ENCODE data around the gene CRHR1. TPM values are rescaled to one million over a fixed set of nuclear protein-coding genes. Genes with fewer than 3 reads are reported as not detected.

The CRHR1 gene
- total RNA-seq, 2 donors from 2014 or later: 1.4 to 2.1 TPM

GRCh38 chr17:45824475-45824874 is 40.4 kb downstream of the CRHR1 start:
- no peak for TF ChIP-seq CTCF (IDR thresholded peaks at IDR 0.05)
- TF ChIP-seq POLR2AphosphoS5 (IDR thresholded peaks at IDR 0.05): no peak
- no peak for TF ChIP-seq POLR2A (IDR thresholded peaks at IDR 0.05)
- intact Hi-C loops (cut with DNase I): no loop called here
- 74% methylated on average over 7 of the region's 7 CpGs for WGBS
- Histone ChIP-seq H3K9me3 (no peaks in the 10 kb centered on the region), H3K4me3 (no peak overlapping the region), H3K27me3 (replicated peaks; ENCODE audit: insufficient read depth) (no peaks in the 10 kb centered on the region), H3K4me1 (replicated peaks) (no peaks in the 10 kb centered on the region), H3K36me3 (no peaks in the 10 kb centered on the region), H3K27ac (no peak overlapping the region)
- DNase-seq (ENCODE audit: low spot score): no peak

GRCh38 chr17:45824901-45825492 is 40.9 kb downstream of the CRHR1 start:
- H3K4me1 ChIP-seq (replicated peaks): no peaks in the 10 kb centered on the region
- intact Hi-C loops (cut with DNase I): no loop called here
- no peak for DNase-seq (ENCODE audit: low spot score)
- no peaks in the 10 kb centered on the region for H3K9me3 ChIP-seq
- no peak overlapping the region for H3K4me3 ChIP-seq
- no peaks in the 10 kb centered on the region for H3K36me3 ChIP-seq
- 80% methylated on average over 13 of the region's 13 CpGs for WGBS
- no peak for TF ChIP-seq POLR2A (IDR thresholded peaks at IDR 0.05)
- TF ChIP-seq CTCF (IDR thresholded peaks at IDR 0.05): no peak
- no peak for TF ChIP-seq POLR2AphosphoS5 (IDR thresholded peaks at IDR 0.05)
- no peak overlapping the region for H3K27ac ChIP-seq
- H3K27me3 ChIP-seq (replicated peaks; ENCODE audit: insufficient read depth): no peaks in the 10 kb centered on the region

GRCh38 chr17:45825792-45826191 is 41.7 kb downstream of the CRHR1 start:
- H3K27me3 ChIP-seq (replicated peaks; ENCODE audit: insufficient read depth): no peaks in the 10 kb centered on the region
- no peak overlapping the region for H3K27ac ChIP-seq
- H3K4me3 ChIP-seq: no peak overlapping the region
- 92% methylated on average over 14 of the region's 14 CpGs for WGBS
- intact Hi-C loops (cut with DNase I): no loop called here
- H3K4me1 ChIP-seq (replicated peaks): no peaks in the 10 kb centered on the region
- TF ChIP-seq POLR2AphosphoS5 (IDR thresholded peaks at IDR 0.05) (no peak), POLR2A (IDR thresholded peaks at IDR 0.05) (no peak), CTCF (IDR thresholded peaks at IDR 0.05) (no peak)
- DNase-seq (ENCODE audit: low spot score): no peak
- H3K9me3 ChIP-seq: no peaks in the 10 kb centered on the region
- H3K36me3 ChIP-seq: no peaks in the 10 kb centered on the region

- TF ChIP-seq CTCF (IDR thresholded peaks at IDR 0.05) (no peak), POLR2A (IDR thresholded peaks at IDR 0.05) (no peak), POLR2AphosphoS5 (IDR thresholded peaks at IDR 0.05) (no peak)
- H3K27ac ChIP-seq: no peak overlapping the region
- 93% methylated on average over 16 of the region's 16 CpGs for WGBS
- no peaks in the 10 kb centered on the region for H3K9me3 ChIP-seq
- intact Hi-C loops (cut with DNase I): no loop called here
- no peak overlapping the region for H3K4me3 ChIP-seq
- no peaks in the 10 kb centered on the region for H3K27me3 ChIP-seq (replicated peaks; ENCODE audit: insufficient read depth)
- H3K36me3 ChIP-seq: no peaks in the 10 kb centered on the region
- no peaks in the 10 kb centered on the region for H3K4me1 ChIP-seq (replicated peaks)
- DNase-seq (ENCODE audit: low spot score): no peak
Observed at GRCh38 chr17:45826919-45827588, 42.9 kb downstream of the CRHR1 start.

GRCh38 chr17:45828171-45828570 is 44.1 kb downstream of the CRHR1 start:
- 44% methylated on average over 9 of the region's 9 CpGs for WGBS
- Histone ChIP-seq H3K27ac (no peak overlapping the region), H3K4me3 (no peak overlapping the region), H3K9me3 (no peaks in the 10 kb centered on the region), H3K36me3 (no peaks in the 10 kb centered on the region), H3K27me3 (replicated peaks; ENCODE audit: insufficient read depth) (no peaks in the 10 kb centered on the region), H3K4me1 (replicated peaks) (no peaks in the 10 kb centered on the region)
- no peak for TF ChIP-seq CTCF (IDR thresholded peaks at IDR 0.05)
- no peak for TF ChIP-seq POLR2A (IDR thresholded peaks at IDR 0.05)
- no peak for TF ChIP-seq POLR2AphosphoS5 (IDR thresholded peaks at IDR 0.05)
- DNase-seq (ENCODE audit: low spot score): no peak
- intact Hi-C loops (cut with DNase I): no loop called here
